GM21737 (cell line): ENCODE data around the gene DYNLT4.
"Not testable (repeated sequence)": the region's sequence is repeated elsewhere in the genome, so short reads cannot be mapped to it uniquely, and the experiment has no call there.

ENCODE experiments used
- ATAC-seq: cut with Tn5 transposase; IDR thresholded peaks from one replicate; pipeline ENCODE4 v1.9.1; 2021; ENCODE audit warnings: mild to moderate bottlenecking, moderate library complexity; ENCODE audit not compliant: unreplicated experiment

The DYNLT4 gene

DNA sequence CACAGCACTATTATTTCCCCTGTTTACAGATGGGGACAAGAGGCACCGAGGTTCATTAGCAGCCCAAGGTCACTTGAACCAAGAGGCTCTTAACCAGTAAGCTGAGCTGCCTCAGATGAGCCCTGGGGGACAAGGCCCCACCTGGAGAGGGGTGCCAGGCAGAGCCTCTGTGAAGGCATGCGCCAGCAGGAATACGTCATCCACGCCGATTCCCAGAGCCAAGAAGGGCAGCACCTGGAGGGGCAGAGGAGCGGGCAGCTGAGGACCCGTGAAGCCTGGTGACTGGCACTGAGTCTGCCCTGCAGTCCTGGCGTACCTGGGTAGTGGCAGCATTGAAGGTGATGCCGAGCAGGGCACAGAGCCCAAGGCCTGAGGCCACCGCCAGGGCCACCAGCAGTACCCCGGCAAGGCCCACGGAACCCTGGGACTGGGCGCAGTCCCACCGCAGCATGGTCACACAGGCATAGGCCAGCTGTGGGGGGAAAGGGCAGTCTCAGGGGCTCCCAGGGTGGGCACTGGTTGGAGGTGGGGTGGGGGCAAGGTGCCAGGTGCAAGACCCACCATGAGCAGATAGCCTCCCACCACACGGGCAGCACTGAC is 21.8 kb upstream of the DYNLT4 start:
- ATAC-seq: no peak

- ATAC-seq: no peak
These were observed 21.0 kb upstream of the DYNLT4 start for GRCh38 chr1:44828003-44828651.

DNA sequence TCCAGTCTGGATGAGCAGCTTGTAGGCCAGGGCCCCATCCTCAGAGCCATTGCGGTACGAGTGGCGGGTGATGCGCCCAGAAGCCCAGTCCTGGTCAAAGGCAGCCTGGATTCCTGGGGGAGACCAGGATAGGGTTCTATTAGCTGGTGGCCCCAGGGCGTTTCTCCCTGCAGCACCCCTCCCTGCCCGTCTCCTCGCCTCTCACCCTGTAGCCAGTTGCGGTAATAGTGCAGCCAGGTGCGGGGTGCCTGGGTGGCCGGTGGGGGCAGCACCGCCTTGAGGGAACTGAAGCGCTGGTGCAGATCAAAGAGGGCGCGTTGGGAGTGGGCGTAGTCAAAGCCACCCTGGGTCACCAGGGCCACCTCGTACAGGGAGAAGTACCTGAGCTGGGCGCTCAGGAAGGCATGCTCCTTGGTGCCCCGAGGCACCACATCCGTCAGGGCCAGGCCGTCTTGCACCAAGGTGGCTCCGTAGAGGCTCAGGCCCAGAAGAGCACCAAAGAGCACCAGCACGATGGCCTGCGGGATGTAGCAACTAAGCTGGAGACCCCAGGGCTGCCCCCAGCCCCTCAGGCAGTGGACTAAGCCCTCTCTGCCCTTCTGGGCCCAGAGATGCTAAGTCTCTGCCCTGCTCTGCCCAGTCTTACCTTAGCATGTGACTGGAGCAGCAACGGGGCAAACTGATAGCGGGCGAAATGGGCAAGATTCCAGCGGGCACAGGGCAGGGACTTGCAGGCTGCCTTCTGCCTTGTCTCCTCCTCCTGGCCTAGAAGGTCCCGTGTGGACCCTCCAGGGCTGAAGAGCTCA is 20.2 kb upstream of the DYNLT4 start:
- no peak for ATAC-seq

DNA sequence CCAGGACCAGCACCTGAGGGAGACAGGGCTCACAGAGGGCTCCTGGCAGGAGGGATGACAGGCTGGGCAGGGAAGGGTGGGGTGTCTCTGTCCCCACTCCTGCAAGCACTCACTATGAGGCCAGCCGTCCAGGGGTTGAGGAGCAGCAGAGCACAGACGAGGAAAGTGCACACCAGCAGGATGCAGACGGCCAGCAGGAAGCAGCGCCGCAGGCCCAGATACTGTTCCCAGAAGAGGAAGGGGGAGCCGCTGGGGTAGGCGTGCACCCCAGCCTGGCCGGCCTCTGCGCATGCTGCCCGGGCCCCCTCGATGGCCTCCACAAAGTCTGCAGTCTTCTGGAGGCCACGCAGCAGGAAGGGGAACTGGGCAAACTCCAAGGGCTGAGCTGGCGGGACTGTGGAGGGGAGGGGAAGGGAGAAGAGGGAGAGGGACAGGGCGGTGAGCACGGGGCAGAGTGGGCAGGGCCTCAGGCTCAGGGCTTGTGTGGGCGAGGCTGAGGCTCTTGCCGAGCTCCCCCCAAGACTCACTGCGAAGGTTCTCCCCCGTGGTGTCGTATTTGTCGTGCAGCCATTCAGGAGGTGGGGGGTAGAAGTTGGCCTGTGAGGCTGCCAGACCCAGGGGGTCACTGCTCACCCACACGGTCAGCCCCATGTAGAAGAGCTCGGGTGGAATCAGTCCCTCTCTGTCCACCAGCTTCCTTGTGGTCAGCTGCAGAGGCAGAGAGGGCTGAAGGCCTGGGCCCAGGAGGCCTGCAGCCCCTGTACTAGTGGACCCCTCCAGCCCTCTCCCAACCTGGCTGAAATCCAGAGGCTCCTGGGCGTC is 19.4 kb upstream of the DYNLT4 start:
- ATAC-seq: no peak

GRCh38 chr1:44824392-44824791 is 17.2 kb upstream of the DYNLT4 start:
- ATAC-seq: not testable (repeated sequence)

DNA sequence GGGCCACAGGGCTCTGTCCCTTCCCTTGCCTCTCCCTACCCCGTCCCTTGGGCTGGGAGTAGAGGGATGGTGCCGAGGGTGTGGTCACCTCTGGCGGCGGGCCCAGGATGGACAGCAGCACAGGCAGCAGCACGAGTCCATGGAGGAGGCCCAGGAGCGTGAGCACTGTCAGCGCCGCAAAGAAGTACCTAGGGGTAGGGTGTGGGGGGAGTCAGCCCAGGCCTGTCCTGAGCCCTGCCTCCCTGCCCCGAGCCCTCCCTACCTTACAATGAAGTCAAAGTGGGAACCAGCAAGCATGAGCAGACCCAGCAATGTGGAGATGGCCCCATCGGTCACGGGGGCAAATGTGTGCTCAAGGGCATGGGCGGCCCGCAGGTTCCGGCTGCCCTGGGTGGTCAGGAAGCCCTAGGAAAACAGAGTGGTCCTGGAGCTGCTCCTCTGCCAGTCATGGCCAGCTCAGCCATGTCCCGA is 15.9 kb upstream of the DYNLT4 start:
- ATAC-seq: no peak

GRCh38 chr1:44822131-44822701 is 15.1 kb upstream of the DYNLT4 start:
- ATAC-seq: no peak

DNA sequence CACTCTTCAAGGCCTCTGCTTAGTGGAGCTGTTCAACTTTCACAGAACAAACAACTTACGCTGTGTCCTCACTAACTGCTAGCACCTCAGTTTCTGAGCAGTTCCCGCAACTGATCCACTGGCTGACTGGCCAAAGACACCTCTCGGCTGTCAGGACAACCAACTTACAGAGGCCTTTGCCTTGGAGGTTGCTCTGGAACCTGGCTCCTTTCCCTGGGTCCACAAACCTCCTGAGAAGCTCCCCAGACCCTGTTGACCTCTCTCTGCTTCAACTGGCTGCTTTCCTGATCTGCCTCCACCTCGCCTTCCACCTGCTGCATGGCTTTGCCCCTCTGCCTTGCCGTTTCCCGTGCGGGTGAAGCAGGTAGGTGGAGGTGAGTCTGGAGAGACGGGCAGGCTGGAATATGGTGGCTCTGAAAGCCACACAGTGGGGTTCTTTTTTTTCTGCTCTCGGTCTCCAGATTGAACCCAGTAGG is 14.1 kb upstream of the DYNLT4 start:
- no peak for ATAC-seq

DNA sequence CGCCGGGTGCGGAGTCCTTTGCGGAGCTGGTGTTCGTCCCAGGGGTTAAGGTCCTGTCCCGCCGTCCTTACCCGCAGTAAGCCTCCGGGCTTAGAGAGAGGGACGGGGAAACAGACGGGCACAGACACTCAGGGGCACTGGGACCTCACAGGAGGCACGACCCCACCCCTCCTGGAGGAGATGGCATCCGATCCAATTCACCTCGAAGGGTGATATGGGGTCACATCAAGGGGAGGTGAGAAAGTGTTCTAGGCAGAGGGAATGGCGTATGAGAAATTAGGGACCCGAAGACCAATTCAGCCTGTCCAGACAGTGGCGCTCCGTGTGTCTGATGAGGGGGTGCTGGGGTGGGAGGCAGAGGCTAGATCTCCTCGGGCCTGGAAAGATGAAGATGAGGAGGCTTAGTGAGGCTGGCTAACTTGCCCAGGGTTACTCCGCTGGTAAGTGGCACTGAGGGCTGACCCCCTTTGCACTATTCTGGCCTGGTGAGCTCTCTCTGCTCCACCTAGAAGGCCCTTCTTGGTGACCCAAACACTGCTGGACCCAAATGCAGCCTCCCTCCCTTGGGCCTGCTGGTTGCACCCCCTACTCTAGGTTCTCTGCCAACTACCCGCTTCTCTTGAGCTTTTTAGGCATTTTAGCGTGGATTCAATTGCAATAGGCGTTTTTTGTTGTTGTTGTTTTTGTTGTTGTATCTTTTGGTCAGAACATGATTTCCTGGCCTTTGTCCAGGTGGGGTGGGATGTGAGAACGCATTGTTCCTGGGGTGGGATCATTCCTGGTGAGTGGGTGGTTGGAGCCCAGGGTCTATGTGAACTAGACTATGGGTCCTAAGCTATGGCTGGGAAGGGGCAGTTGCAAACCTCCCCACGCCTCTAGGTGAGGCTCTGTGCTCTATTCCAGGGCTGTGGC is 13.4 kb upstream of the DYNLT4 start:
- no peak for ATAC-seq

GRCh38 chr1:44819608-44820327 is 12.6 kb upstream of the DYNLT4 start:
- peak; percentile 72 for ATAC-seq

GRCh38 chr1:44819196-44819607 is 12.1 kb upstream of the DYNLT4 start:
- ATAC-seq: no peak

- ATAC-seq: no peak
These were observed 10.8 kb upstream of the DYNLT4 start for GRCh38 chr1:44817771-44818495.

GRCh38 chr1:44817307-44817706 is 10.2 kb upstream of the DYNLT4 start:
- no peak for ATAC-seq

- ATAC-seq: not testable (repeated sequence)
These were observed 8.8 kb upstream of the DYNLT4 start for GRCh38 chr1:44815926-44816325.

DNA sequence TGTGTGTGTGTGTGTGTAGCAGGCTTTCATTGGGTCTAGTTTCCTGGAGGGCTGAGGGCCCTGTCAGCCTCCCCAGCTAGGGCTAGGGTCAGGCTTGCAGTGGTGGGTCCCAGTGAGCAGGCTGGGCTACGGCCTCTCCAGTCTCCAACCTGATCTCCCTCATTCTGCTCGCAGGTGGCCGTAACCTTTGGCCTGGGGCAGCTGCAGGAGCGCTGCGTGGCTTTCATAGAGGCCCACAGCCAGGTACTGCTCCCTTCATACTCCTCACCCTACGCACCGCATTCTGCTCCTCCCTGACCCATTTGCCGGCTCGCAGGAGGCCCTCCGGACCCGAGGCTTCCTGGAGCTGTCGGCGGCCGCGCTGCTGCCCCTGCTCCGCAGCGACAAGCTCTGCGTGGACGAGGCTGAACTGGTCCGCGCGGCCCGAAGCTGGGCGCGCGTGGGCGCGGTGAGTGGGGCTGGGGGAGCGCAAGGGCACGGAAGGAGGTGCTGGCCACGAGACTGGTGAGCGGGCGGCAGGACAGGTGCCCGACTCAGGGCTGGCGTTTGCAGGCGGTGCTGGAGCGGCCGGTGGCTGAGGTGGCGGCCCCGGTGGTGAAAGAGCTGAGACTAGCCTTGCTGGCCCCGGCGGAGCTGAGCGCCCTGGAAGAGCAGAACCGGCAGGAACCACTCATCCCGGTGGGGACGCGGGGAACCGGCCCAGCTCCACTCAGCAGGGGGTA is 5.8 kb upstream of the DYNLT4 start:
- ATAC-seq: no peak

- ATAC-seq: no peak
These were observed 4.1 kb upstream of the DYNLT4 start for GRCh38 chr1:44811234-44811633.

- not testable (repeated sequence) for ATAC-seq
These were observed 3.6 kb upstream of the DYNLT4 start for GRCh38 chr1:44810762-44811105.
